GM21447 (cell line): ENCODE results near the gene ARFGEF2.
"Not testable (repeated sequence)": the region's sequence is repeated elsewhere in the genome, so short reads cannot be mapped to it uniquely, and the experiment has no call there.

Experiments
- ATAC-seq: cut with Tn5 transposase; IDR thresholded peaks from one replicate; pipeline ENCODE4 v1.9.1; 2021; ENCODE audit not compliant: unreplicated experiment

The ARFGEF2 gene

DNA sequence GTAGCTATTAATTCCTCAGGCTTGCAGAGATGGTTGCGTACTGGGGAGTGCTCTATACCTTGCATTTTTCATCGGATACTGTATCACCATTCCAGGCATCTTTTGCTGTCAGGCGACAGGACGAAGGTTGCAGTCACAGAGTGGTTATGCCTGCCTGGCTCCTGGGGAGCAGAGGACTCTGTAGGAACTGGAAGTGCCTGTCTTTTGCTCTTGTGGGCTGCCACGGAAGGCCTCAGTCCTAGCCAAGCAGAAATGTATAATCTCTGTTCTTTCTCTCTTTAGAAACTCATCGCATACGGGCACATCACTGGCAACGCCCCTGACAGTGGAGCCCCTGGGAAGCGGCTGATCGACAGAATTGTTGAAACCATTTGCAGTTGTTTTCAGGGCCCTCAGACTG lies 29.5 kb downstream of the ARFGEF2 start:
- ATAC-seq: no peak

DNA sequence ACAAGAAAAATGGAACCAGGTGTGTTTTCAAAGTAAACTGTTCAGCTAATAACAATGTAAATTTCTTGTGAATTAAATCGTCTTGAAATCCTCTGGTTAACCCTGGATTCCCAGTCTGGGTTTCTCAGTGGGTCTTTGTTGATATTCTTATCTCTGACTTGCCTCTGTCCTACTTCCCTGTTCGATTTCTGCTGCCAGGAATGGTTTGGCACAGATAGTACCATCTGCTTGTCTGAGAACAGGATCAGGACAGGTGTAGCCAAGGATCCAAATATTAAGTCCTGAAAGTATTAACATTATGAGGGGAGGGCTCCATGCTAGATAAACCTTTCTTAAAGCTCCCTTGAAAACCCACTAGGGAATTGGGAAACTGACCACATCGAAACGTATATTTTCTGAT lies 30.1 kb downstream of the ARFGEF2 start:
- no peak for ATAC-seq

DNA sequence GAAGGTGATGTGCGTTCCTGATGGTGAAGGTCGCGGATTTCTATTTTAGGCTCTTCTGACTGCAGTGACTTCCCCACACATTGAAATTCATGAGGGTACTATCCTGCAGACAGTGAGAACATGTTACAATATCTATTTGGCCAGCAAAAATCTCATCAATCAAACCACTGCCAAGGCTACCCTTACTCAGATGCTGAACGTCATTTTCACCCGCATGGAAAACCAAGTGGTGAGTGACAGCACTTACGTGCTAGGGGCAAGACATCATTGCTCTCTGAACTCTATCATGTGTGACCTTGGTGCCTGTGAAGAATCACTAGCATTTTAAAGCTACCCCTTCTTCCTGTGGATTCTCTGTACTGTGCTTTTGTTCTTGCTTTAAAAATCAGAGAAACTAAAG lies 31.1 kb downstream of the ARFGEF2 start:
- no peak for ATAC-seq

DNA sequence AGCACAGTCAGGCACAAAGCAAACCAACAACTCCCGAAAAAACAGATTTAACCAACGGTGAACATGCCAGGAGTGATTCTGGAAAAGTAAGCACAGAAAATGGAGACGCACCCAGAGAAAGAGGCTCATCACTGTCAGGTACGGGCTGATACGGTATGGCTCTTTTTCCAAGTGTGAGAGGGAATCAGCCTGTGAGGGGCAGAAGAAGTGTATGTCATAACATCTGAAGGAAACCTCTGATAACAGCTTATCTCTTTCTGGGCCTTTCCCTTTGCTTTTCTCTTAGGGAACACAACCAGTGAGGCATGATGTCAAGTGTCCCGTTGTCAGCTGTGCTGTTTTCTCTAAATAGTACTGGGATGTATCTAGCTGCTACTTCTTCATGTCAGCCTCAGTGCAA lies 32.1 kb downstream of the ARFGEF2 start:
- ATAC-seq: no peak

DNA sequence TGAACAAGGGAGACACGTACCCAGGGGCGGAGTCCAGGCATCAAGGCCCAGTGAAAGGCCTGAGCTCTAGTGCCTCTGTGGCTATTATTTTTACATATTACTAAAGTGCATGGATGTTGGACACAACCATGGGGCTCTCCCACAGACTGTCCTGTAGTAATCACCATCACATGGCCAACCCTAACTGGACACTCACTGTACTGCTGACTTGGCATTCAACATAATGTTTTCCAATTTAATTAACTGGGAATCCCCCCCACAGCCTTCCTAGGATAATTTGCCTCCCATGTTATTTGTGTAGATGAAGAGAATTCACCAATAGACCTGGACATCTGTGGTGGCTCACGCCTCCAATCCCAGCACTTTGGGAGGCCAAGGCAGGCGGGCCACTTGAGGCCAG lies 34.5 kb downstream of the ARFGEF2 start:
- no peak for ATAC-seq

DNA sequence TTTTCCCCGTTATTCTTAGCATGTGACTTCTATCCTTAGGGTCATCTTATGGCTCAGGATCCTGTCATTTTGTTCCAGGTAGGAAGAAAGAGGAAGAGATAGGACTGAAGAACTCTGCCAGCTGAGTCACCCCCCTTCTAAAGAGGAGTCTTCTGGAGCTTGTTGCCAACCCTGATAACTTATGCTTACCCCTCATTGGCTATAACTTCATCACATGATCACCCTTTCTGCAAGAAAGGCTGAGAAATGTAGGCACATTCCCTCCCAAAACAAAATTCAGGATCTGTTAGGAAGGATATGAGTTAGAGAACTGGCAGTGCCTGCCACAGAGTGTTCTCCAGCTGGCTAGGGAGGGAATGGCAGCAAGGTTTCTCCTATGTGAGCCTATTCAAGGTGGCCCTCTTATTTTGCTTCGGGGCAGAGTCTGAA lies 35.6 kb downstream of the ARFGEF2 start:
- no peak for ATAC-seq

DNA sequence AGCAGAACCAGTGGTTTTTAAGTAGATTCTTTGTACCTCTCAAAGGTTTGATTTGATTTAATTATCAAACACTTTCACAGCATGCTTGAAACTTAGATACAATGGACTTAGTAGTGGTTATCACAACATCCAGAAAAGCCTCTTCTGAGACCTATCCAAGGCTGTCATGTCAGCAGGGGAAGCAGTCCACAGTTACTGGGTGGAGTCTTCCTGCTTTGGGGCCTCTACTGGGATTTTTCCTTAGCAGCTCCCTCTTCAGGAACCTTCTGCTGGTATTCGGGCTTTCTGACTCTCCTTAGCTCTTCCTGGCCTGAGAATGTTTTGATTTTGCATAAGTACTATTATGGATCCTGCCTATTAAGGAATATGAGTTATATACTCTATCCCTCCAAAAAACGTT lies 36.0 kb downstream of the ARFGEF2 start:
- no peak for ATAC-seq

DNA sequence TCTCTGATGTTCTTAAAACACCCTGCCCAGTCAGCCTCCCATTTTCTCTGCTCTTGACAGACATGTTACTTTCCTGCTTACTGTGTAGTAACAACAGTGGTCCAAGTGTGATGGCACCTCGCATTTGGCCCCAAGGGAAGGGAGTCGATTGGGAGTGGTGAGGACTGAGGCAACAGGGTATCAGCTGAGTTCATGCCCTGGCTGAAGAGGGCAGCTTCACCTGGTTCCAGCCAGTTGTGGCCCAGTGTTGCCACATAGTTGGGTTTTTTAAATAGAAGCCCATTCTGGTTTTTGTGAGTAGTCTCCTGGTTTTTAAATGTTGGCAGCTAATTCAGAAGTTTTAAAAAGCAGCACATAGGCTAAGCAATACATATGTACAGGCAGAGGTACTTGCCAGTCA lies 37.2 kb downstream of the ARFGEF2 start:
- ATAC-seq: no peak

DNA sequence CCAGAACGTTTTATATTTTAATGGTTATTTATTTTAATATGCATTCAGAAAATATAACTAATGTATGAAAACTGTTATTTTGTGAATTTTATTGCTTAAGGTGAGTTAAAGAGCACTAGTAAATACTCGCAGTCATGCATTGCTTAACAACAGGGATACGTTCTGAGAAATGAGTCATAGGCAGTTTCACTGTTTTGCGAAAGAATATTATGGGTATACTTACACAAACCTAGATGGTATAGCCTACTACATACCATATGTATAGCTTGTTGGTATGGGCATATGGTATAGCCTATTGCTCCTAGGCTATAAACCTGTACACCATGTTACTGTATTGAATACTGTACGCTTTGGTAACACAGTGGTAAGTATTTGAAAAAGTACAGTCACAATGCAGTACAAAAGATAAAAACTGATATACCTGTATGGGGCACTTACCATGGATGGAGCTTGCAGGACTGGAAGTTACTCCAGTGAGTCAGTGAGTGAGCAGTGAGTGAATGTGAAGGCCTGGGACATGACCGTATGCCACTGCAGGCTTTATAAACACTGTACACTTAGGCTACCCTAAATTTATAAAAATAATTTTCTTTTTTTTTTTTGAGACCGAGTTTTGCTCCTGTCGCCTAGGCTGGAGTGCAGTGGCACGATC lies 38.5 kb downstream of the ARFGEF2 start:
- no peak for ATAC-seq

DNA sequence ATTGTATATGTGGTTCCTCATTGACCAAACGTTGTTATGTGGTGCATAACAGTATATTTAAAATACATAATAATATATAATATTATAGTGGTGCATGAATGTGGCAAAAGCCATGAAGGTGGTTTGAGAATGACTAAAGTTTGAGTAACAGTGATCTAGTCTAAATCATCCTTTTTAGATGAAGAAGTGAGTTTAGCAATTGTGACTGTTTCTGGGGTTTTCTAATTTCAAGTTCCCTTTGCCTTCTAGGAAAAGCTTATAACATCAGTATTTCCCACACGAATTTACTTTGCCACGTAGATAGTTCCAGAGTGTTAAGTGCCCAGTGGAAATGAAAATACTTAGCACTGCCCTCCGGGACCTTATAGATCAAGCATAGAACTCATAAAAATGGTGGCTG lies 40.9 kb downstream of the ARFGEF2 start:
- no peak for ATAC-seq

DNA sequence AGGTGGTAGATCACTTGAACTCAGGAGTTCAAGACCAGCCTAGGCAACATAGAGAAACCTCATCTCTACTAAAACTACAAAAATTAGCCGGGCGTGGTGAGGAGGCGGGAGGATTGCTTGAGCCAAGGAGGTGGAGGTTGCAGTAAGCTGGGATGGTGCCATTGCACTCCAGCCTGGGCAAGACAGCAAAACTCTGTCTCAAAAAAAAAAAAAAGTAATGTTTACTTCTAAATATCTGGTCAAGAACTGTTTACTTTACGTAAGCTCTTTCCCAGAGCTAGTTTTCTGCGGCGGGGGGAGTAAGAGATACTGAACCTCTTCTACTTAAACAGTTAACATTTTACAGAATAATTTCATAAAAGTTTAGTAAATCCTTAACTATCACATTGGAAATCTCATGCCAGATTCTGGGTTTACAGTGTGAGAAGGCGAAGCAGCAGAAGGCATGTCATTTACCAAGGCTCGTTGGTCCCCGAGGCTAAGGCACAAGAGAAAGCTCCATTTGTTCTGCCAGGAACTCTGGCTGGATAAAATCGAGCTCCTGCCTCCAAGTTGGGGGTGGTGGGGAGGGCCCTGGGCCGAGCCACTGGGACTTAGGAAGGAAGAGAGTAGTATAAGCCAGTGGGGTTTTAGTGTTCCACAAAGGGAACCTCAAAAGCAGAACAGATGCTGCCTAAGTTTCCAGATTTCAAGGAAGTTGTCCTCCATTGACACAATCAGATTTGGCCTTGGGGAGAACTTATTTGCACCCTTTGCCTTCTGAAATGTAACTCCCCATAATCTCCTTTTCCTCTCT lies 41.7 kb downstream of the ARFGEF2 start:
- ATAC-seq: no peak

DNA sequence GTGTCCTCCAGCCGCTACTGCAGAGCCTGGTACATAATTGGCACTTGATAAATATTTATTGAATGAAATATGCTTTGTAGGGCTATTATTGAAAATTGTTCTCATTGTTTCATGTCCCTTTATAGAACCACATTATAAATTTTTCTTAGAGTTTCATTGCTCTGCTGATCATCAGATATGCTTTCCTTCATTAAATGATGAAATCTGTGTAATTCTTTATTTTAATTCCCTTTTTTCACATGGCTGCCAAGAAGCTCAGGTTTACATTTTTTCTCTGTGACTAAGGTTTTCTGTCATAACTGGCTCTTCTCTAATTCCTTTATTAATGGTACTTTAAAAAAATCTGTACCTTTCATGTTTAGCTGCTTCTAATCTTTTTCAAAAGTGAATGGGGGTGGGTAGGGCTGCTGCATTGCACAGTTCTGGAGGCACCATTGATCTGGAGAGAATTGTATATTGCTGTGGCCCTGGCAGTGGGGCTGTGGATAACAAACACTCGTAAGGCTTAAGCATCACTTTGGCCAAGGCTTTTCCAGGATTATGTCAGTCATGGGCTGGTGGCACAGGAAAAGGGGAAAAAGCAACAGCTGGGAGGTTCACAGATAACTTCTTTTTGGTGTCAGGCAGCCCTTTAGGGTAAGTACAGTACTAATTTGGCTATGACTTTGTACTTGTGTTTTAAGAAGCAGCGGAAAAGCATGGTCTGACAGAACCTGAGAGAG lies 43.8 kb downstream of the ARFGEF2 start:
- ATAC-seq: no peak

DNA sequence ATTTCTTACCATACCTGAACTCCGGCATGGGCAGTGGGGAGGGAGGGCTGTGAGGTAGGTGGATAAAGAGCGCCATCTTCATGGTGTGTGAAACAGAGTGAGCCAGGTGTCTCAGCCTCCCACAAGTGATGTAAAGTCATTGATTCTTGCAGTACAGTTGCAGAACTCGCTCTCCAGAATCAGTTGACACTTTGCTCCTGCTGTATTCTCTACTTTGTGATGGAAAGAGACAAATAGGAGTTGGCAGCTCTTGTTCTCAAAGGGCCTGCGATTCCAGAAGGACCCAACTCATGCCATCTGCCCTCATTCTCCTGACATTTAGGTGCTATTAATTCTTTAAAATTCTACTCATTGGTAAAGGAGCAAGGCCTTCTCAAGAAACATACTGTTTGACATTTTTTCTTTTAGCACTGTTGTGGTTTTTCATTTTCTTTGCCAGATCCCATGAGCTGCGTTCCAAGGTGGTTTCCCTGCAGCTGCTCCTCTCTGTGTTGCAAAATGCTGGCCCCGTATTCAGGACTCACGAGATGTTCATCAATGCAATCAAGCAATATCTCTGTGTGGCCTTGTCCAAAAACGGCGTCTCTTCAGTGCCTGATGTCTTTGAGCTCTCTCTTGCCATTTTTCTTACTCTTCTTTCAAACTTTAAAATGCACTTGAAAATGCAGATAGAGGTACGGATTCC lies 49.3 kb downstream of the ARFGEF2 start:
- ATAC-seq: no peak

DNA sequence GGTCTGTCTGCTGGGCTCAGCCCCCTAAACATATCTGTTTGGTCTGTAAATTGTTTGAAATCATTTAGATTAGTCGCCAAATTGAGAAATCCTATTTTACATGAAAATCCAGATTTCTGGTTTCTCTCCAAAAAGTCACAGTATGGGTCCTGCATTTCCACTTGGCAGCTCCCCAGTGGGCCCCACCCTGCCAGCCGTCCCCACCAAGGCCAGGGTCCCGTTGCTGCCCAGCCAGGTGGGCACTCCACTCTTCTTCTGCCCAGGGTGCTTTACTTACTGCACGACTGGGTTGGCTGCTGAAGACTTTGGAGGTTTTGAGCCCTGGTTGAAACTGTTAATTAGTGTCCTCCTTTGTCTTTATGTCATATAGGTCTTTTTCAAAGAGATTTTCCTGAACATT lies 50.4 kb downstream of the ARFGEF2 start:
- no peak for ATAC-seq

DNA sequence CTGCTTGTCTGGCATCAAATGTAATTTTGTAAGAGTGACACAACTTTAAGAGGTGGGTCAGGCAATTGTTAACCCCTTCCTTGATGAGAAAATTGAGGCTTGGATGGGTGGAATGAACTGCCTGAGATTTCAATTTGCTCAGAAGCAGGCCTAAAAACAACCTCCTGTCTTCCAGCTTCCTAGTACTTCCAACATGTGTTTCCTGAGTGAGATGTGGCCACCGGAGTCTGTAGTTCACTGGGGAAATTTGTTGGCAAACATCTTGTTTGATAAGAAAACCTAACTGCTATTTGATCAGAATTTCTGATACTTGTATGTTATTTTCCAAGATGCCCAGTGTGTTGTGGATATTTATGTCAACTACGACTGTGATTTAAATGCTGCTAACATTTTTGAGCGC lies 51.3 kb downstream of the ARFGEF2 start:
- ATAC-seq: no peak

DNA sequence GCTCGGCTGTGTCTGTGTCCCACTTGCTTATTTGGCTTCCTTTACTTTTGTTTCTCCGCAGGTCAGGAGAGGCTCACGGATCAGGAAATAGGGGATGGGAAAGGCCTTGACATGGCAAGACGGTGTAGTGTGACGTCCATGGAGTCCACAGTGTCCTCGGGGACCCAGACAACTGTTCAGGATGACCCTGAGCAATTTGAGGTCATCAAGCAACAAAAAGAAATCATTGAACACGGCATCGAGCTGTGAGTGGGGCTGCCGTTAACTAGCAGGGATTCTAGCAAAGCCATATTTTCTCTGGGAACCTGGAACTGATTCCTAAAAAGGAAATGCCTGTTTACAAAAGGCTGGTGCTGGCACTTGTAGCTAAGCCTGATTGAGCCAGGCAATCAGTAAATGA lies 54.4 kb downstream of the ARFGEF2 start:
- no peak for ATAC-seq

DNA sequence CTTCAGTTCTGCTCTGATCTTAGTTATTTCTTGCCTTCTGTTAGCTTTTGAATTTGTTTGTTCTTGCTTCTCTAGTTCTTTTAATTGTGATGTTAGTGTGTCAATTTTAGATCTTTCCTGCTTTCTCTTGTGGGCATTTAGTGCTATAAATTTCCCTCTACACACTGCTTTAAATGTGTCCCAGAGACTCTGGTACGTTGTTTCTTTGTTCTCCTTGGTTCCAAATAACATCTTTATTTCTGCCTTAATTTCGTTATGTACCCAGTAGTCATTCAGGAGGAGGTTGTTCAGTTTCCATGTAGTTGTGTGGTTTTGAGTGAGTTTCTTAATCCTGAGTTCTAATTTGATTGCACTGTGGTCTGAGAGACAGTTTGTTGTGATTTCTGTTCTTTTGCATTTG lies 58.5 kb downstream of the ARFGEF2 start:
- ATAC-seq: not testable (repeated sequence)

DNA sequence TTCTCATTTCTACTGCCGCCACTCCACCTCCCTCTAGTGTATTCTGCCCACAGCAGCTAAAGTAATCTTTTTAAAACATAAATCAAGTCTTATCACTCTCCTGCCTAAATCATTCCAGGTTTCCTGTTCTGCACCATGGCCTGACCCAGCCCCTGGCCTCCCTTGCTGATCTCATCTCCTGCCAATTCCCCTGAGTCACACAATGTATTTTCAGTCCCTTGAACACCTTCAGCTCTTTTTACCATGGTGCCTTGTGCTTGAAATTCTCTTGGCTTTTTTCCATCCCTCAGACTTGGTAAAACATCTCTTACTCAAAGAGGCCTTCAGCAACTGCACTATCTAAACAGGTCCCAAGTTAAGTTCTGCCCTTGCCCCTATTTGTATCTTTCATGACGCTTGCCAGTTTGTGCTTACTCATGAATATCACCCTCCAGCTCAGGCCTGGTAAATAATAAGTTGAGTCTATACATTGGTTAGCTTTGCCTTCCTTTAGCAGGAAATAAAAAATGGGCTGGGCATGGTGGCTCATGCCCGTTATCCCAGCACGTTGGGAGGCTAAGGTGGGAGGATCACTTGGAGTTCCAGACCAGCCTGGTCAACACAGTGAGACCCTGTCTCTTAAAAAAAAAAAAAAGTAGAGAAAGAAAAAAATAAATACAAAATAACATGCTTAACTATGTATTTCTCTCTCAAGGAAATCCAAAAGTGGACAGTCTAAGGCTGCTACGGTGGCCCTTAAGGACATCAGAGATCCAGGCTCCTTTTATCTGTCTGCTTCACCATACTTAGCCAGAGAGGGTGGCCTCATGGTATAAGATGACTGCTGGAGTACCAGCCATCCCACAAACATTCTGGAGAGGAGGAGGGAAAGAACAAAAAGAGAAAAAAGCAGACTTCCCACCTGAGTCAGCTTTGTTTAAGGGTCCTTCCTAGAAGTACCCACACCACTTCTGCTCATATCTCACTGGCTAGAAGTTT lies 62.2 kb downstream of the ARFGEF2 start:
- ATAC-seq: no peak

DNA sequence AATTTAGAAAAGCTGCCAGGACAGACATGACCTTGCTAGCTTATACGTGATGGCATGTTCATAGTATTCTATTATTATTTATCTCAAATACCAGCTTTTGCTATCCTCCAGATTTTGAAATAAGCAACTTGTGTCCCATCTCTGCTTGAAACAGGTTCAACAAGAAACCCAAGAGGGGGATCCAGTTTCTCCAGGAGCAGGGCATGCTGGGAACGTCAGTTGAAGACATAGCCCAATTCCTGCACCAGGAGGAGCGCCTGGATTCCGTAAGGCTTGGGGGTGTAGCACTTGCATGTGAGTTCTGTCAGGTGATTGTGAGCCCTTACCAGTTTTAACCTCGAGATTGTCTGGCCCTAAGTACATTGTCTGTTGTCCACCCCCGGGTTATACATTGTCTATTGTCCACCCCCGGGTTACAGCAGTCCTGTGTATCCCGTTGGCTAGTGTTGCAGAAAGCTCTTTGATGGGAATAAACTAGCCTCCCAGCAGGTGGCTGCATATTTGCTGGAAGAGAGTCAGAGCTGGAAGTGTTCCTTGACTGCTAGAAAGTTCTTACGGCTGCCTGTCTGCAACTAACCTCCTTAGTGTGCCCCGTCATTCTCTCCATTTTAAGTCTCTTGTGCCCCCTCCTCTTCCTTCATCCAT lies 63.2 kb downstream of the ARFGEF2 start:
- no peak for ATAC-seq

DNA sequence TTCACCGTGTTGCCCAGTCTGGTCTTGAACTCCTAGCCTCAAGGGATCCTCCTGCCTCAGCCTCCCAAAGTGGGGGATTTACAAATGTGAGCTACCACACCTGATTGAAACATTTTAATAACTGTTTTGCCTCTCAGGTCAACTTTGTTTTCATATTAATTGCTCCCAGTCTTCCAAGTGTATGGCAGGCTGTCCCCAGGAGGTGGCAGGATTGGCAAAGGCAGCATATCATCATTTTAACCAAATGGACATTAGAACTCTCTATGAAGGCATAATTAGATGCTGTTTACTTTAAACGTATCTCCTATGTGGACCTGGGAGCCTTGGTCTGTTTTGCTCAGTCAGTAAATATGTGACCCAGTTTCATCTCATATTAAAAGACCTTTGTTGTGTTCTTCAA lies 65.4 kb downstream of the ARFGEF2 start:
- ATAC-seq: no peak
